ENCODE measurements around the gene GALNT16. TPM values are rescaled to one million over a fixed set of nuclear protein-coding genes. Genes with fewer than 3 reads are reported as not detected.

The GALNT16 gene
- total RNA-seq, 4 donors from 2014 or later = 2.1 to 4.6 (median 3.4) TPM

DNA sequence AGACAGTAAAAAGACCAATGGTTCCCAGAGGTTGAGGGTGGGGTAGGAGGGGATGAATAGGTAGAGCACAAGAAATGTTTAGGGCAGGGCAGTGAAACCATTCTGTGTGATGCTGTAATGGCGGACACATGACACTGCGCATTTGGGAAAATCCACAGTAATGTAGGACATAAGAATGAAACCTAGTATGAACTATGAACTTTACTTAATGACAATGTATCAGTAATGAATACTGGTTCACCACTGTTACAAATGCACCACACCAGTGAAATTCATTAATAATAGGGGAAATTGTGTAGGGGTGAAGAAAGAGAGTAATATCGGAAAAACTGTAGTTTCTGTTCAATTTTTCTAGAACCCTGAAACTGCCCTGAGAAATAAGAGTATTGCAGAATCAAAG, 132.5 kb downstream of the GALNT16 start:
- TF ChIP-seq, protein P1, sequence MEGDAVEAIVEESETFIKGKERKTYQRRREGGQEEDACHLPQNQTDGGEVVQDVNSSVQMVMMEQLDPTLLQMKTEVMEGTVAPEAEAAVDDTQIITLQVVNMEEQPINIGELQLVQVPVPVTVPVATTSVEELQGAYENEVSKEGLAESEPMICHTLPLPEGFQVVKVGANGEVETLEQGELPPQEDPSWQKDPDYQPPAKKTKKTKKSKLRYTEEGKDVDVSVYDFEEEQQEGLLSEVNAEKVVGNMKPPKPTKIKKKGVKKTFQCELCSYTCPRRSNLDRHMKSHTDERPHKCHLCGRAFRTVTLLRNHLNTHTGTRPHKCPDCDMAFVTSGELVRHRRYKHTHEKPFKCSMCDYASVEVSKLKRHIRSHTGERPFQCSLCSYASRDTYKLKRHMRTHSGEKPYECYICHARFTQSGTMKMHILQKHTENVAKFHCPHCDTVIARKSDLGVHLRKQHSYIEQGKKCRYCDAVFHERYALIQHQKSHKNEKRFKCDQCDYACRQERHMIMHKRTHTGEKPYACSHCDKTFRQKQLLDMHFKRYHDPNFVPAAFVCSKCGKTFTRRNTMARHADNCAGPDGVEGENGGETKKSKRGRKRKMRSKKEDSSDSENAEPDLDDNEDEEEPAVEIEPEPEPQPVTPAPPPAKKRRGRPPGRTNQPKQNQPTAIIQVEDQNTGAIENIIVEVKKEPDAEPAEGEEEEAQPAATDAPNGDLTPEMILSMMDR (IDR thresholded peaks at IDR 0.05) = no peak
- TF ChIP-seq POLR2A (IDR thresholded peaks at IDR 0.05) = no peak
- TF ChIP-seq EP300 (IDR thresholded peaks at IDR 0.05) = no peak
- TF ChIP-seq POLR2AphosphoS5 (IDR thresholded peaks at IDR 0.05) = no peak
- no peak overlapping the region for H3K4me3 ChIP-seq
- H3K27me3 ChIP-seq = no peaks in the 10 kb centered on the region
- peaks cover 24% of the 10 kb centered on the region for H3K4me1 ChIP-seq
- no peaks in the 10 kb centered on the region for H3K9me3 ChIP-seq
- H3K27ac ChIP-seq = no peak overlapping the region
- no peak for DNase-seq (ENCODE audit: low spot score in 2 of 2)
- H3K36me3 ChIP-seq = peaks cover 64% of the 10 kb centered on the region
- whole genome bisulfite sequencing = 94% methylated on average over 3 of the region's 3 CpGs

DNA sequence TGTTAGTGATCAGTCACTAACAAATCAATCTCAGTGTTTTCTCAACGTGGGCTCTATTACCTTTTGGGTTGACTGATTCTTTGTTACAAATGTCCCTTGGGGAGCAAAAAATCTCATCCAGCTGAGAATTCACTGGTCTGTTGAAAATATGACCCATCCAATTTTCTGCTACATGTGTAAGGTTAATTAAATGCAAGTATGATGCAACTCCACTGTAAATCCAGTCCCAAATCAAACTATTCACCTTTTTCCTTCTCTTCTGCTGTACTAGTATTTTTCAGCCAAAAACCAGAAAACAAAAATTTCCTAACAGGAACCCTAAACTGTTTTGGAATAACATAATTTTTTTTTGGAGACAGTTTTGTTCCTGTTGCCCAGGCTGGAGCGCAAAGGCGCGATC, 136.0 kb downstream of the GALNT16 start:
- TF ChIP-seq, protein P1 (IDR thresholded peaks at IDR 0.05) = no peak
- no peak for TF ChIP-seq POLR2AphosphoS5 (IDR thresholded peaks at IDR 0.05)
- TF ChIP-seq POLR2A (IDR thresholded peaks at IDR 0.05) = no peak
- no peak for TF ChIP-seq EP300 (IDR thresholded peaks at IDR 0.05)
- peaks cover 43% of the 10 kb centered on the region for H3K36me3 ChIP-seq
- H3K27ac ChIP-seq = no peak overlapping the region
- H3K4me1 ChIP-seq = peaks cover 47% of the 10 kb centered on the region
- H3K27me3 ChIP-seq = no peaks in the 10 kb centered on the region
- DNase-seq (ENCODE audit: low spot score in 2 of 2) = no peak
- no peaks in the 10 kb centered on the region for H3K9me3 ChIP-seq
- 96% methylated on average over 4 of the region's 4 CpGs for WGBS
- H3K4me3 ChIP-seq = no peak overlapping the region

DNA sequence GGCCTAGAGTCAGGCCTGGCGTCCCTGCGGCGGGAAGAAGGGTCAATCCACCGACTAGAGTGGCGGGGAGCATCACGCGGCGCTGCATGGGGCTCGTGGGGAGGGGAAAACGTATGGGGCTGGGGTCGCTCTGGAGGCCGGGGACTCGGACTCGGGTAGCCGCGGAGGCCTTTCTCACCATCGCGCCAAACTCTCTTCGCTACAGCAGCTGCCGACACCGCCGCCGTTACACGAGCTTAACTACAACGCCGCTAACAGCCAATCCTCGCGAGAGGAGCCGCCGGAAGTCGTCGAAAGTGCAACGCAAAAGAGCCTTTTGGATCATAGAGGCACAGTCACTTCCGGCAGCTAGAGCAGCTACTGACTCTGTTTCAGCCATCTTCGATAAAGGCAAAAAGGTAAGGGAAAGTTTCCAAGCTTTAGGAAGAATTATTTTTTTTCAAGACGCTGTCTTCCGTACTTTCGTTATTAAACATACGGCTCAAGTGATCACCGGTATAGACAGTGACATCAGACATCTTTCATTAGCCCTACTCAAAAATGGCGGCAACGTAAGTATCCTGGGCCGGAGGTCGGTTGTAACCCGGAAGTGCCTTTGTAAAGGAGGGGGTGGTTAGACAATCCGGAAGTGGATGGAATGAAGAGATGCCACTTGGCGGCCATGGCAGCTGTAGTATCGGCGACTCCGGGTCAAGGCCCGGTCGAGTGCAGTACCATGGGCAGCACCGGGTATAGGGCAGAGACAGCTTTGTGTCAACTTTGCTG, 138.3 kb downstream of the GALNT16 start, which contains the start of the genes ERH and SLC39A9:
Gene ERH, minus strand, starts transcription at position 247 of the 765 bp plus-strand sequence. Its CDS starts 66 bp downstream, at position 181.
Gene SLC39A9, plus strand, starts transcription at position 640 of the 765 bp plus-strand sequence. CDS start 678 bp downstream, outside the sequence.
- peak; percentile 98 for DNase-seq (ENCODE audit: low spot score in 2 of 2)
- TF ChIP-seq POLR2A (IDR thresholded peaks at IDR 0.05) = peak; percentile 34 to 45
- peak; percentile 39 to 76 (median 64) for TF ChIP-seq POLR2AphosphoS5 (IDR thresholded peaks at IDR 0.05)
- TF ChIP-seq EP300 (IDR thresholded peaks at IDR 0.05) = no peak
- peak within 1 kb of the TSS; percentile 84 for H3K4me3 ChIP-seq
- H3K36me3 ChIP-seq = peaks cover 26% of the 10 kb centered on the region
- H3K27me3 ChIP-seq = no peaks in the 10 kb centered on the region
- peak within 1 kb of the TSS; percentile 92 for H3K27ac ChIP-seq
- peaks cover 57% of the 10 kb centered on the region for H3K4me1 ChIP-seq
- H3K9me3 ChIP-seq = no peaks in the 10 kb centered on the region
- under 1% methylated on average over 48 of the region's 53 CpGs for WGBS

DNA sequence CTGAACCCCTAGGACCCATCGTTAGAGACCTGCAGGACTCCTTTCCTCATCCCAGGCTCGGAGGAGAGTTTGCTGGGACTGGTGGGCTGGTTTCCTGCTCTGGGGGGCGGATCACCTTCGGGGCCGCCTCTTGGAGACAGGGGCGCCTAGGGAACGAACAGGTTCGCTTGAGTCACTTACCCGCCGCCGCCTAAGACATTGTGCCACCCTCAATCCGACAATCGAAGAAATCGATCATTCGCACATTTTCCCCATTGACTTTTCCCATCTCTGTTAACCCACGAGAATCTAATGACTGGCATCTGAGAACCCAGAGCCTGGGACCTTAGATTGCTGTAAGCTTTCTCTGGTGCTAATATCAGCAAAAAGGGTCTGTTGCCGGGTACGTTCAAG, 138.9 kb downstream of the GALNT16 start:
- peak in 1 of 2 donors; percentile 79 for DNase-seq (ENCODE audit: low spot score in 2 of 2)
- Histone ChIP-seq H3K4me3 (peak overlapping the region; percentile 84), H3K4me1 (peaks cover 57% of the 10 kb centered on the region), H3K27ac (peak overlapping the region; percentile 92), H3K36me3 (peaks cover 21% of the 10 kb centered on the region), H3K9me3 (no peaks in the 10 kb centered on the region), H3K27me3 (no peaks in the 10 kb centered on the region)
- TF ChIP-seq, protein P1 (IDR thresholded peaks at IDR 0.05) = no peak
- TF ChIP-seq POLR2AphosphoS5 (IDR thresholded peaks at IDR 0.05) = no peak
- no peak for TF ChIP-seq EP300 (IDR thresholded peaks at IDR 0.05)
- TF ChIP-seq POLR2A (IDR thresholded peaks at IDR 0.05) = no peak
- 0% methylated on average over 7 of the region's 18 CpGs for WGBS

DNA sequence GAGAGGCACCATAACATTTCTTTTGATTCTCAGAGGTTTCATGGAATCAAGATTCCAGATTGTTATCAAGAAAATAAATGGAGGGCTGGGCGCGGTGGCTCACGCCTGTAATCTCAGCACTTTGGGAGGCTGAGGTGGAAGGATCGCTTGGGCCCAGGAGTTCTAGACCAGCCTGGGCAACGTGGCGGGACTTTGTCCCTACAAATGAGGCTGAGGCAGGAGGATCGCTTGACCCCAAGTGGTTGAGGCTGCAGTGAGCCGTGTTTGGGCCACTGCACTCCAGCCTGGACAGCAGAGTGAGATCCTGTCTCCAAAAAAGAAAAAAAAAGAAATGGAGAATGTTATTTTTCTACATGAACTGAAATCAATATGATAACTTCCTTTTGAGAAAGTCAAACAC, 139.8 kb downstream of the GALNT16 start:
- peaks cover 57% of the 10 kb centered on the region for H3K4me1 ChIP-seq
- no peak for DNase-seq (ENCODE audit: low spot score in 2 of 2)
- no peak overlapping the region for H3K27ac ChIP-seq
- no peak for TF ChIP-seq EP300 (IDR thresholded peaks at IDR 0.05)
- TF ChIP-seq, protein P1 (IDR thresholded peaks at IDR 0.05) = no peak
- TF ChIP-seq POLR2AphosphoS5 (IDR thresholded peaks at IDR 0.05) = no peak
- no peak for TF ChIP-seq POLR2A (IDR thresholded peaks at IDR 0.05)
- H3K27me3 ChIP-seq = no peaks in the 10 kb centered on the region
- no peaks in the 10 kb centered on the region for H3K9me3 ChIP-seq
- WGBS = 94% methylated on average over 8 of the region's 8 CpGs
- peaks cover 11% of the 10 kb centered on the region for H3K36me3 ChIP-seq
- peak overlapping the region; percentile 84 for H3K4me3 ChIP-seq

All from suprapubic skin (tissue), 4 donors.